Astrocyte (in vitro differentiated cells and primary cell): ENCODE results near the gene KCNH2. TPM values are rescaled to one million over a fixed set of nuclear protein-coding genes. Genes with fewer than 3 reads are reported as not detected.

ENCODE experiments used
- DNase-seq: peaks from one replicate; pipeline ENCODE4 v3.0.0-alpha.2; 2010; ENCODE audit warnings: low read depth
- FAIRE-seq: peaks from 2 replicates; lab custom pipeline; 2011; peaks lifted over from hg19 to GRCh38; lab: Jason Lieb, UNC
- H2AFZ ChIP-seq: 2 replicates; pipeline ENCODE4 v1.6.0; 2012; ENCODE audit warnings: low read depth, low read length, inconsistent platforms
- H3K27ac ChIP-seq: 2 replicates; pipeline ENCODE4 v1.5.1; 2011; ENCODE audit warnings: low read depth, low read length, inconsistent platforms
- H3K27me3 ChIP-seq: 2 replicates; pipeline ENCODE4 v1.6.0; 2011; ENCODE audit warnings: low read length, inconsistent platforms; ENCODE audit not compliant: insufficient read depth
- H3K36me3 ChIP-seq: 2 replicates; pipeline ENCODE4 v1.5.1; 2011; ENCODE audit warnings: low read length, inconsistent platforms; ENCODE audit not compliant: insufficient read depth
- H3K4me1 ChIP-seq: 2 replicates; pipeline ENCODE4 v1.5.1; 2011; ENCODE audit warnings: low read length, inconsistent platforms; ENCODE audit not compliant: insufficient read depth
- H3K4me2 ChIP-seq: 2 replicates; pipeline ENCODE4 v1.6.0; 2012; ENCODE audit warnings: low read length, inconsistent platforms
- H3K4me3 ChIP-seq: 2 replicates; pipeline ENCODE4 v1.5.1; 2011; ENCODE audit warnings: low read depth, mild to moderate bottlenecking, low read length, inconsistent platforms; ENCODE audit not compliant: insufficient read depth
- H3K79me2 ChIP-seq: 2 replicates; pipeline ENCODE4 v1.6.0; 2012; ENCODE audit warnings: mild to moderate bottlenecking, low read length, inconsistent platforms; ENCODE audit not compliant: insufficient read depth
- H3K9ac ChIP-seq: 2 replicates; pipeline ENCODE4 v1.6.0; 2012; ENCODE audit warnings: mild to moderate bottlenecking, low read length, inconsistent platforms
- H3K9me3 ChIP-seq: 2 replicates; pipeline ENCODE4 v1.5.1; 2012; ENCODE audit warnings: low read depth, mild to moderate bottlenecking, low read length, inconsistent platforms; ENCODE audit not compliant: insufficient read depth
- H4K20me1 ChIP-seq: 2 replicates; pipeline ENCODE4 v1.6.0; 2012; ENCODE audit warnings: low read length, inconsistent platforms; ENCODE audit not compliant: insufficient read depth
- H3K27ac Mint-ChIP-seq: one replicate; pipeline ENCODE4 v1.8.0; 2021; ENCODE audit warnings: mild to moderate bottlenecking, mixed read lengths; ENCODE audit not compliant: unreplicated experiment
- H3K27me3 Mint-ChIP-seq: one replicate; pipeline ENCODE4 v1.8.0; 2021; ENCODE audit warnings: low read depth, mixed read lengths; ENCODE audit not compliant: unreplicated experiment
- H3K36me3 Mint-ChIP-seq: one replicate; pipeline ENCODE4 v1.8.0; 2021; ENCODE audit warnings: low read depth, mixed read lengths; ENCODE audit not compliant: unreplicated experiment
- H3K4me1 Mint-ChIP-seq: one replicate; pipeline ENCODE4 v1.8.0; 2021; ENCODE audit warnings: low read depth, mixed read lengths; ENCODE audit not compliant: unreplicated experiment
- H3K4me3 Mint-ChIP-seq: one replicate; pipeline ENCODE4 v1.8.0; 2021; ENCODE audit warnings: mild to moderate bottlenecking, moderate library complexity, mixed read lengths; ENCODE audit not compliant: unreplicated experiment
- H3K9me3 Mint-ChIP-seq: one replicate; pipeline ENCODE4 v1.8.0; 2021; ENCODE audit warnings: mild to moderate bottlenecking, mixed read lengths; ENCODE audit not compliant: unreplicated experiment
- EZH2 ChIP-seq: IDR thresholded peaks from 2 replicates; pipeline ENCODE4 v1.6.1; 2012; ENCODE audit warnings: mild to moderate bottlenecking, low read length, inconsistent platforms; ENCODE audit not compliant: insufficient read depth
- total RNA-seq: library from RNA; stranded (reverse); gene quantifications from 2 replicates; pipeline ENCODE4 v1.2.1, GENCODE V29; 2021
- TF ChIP-seq, protein P1 (sequence below): IDR thresholded peaks from 2 replicates; pipeline ENCODE4 v1.5.1; 2011; ENCODE audit warnings: low read depth, mild to moderate bottlenecking, inconsistent platforms, low read length, moderate library complexity; ENCODE audit not compliant: insufficient read depth

The KCNH2 gene
- total RNA-seq, 1 donor from 2014 or later: 4.6 TPM

DNA sequence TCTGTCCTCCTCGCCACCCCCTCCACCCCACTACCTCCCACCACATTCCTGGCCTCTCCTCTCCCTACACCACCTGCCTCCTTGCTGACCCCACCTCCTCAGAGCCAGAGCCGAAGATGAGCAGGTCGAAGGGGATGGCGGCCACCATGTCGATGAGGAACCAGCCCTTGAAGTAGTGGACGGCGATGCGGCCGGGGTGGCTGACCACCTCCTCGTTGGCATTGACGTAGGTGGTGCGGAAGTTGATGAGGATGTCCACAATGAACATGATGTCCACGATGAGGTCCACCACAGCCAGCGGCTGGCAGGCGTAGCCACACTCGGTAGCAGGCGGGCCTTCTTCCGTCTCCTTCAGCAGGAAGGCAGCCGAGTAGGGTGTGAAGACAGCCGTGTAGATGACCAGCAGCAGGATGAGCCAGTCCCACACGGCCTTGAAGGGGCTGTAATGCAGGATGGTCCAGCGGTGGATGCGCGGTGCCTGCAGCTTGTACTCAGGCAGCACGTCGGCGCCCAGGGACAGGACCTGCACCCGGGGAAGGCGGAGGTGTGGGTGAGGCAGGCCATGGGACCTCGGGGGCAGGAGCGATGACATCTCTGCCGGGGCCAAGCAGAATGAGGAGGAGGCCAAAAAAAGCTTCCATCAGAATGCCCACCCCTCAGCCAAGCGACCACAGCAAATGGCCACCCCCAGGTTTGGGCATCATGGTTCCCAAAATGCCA is 25.6 kb downstream of the KCNH2 start:
- peaks cover 4% of the 10 kb centered on the region for H3K4me1 ChIP-seq
- H2AFZ ChIP-seq: no peak overlapping the region
- H3K79me2 ChIP-seq: no peaks in the 10 kb centered on the region
- H3K4me2 ChIP-seq: no peak overlapping the region
- no peaks in the 10 kb centered on the region for H4K20me1 ChIP-seq
- H3K4me3 ChIP-seq: no peak overlapping the region
- no peak for TF ChIP-seq EZH2
- TF ChIP-seq, protein P1, sequence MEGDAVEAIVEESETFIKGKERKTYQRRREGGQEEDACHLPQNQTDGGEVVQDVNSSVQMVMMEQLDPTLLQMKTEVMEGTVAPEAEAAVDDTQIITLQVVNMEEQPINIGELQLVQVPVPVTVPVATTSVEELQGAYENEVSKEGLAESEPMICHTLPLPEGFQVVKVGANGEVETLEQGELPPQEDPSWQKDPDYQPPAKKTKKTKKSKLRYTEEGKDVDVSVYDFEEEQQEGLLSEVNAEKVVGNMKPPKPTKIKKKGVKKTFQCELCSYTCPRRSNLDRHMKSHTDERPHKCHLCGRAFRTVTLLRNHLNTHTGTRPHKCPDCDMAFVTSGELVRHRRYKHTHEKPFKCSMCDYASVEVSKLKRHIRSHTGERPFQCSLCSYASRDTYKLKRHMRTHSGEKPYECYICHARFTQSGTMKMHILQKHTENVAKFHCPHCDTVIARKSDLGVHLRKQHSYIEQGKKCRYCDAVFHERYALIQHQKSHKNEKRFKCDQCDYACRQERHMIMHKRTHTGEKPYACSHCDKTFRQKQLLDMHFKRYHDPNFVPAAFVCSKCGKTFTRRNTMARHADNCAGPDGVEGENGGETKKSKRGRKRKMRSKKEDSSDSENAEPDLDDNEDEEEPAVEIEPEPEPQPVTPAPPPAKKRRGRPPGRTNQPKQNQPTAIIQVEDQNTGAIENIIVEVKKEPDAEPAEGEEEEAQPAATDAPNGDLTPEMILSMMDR: no peak
- FAIRE-seq: no peak
- Mint-ChIP-seq H3K4me3 (no peak overlapping the region), H3K27me3 (peaks cover 7% of the 10 kb centered on the region), H3K4me1 (peaks cover 16% of the 10 kb centered on the region), H3K36me3 (peaks cover 5% of the 10 kb centered on the region), H3K9me3 (no peaks in the 10 kb centered on the region), H3K27ac (no peak overlapping the region)
- H3K9ac ChIP-seq: no peak overlapping the region
- H3K9me3 ChIP-seq: no peaks in the 10 kb centered on the region
- no peak overlapping the region for H3K27ac ChIP-seq
- no peaks in the 10 kb centered on the region for H3K36me3 ChIP-seq
- H3K27me3 ChIP-seq: peaks cover 5% of the 10 kb centered on the region
- DNase-seq: no peak

DNA sequence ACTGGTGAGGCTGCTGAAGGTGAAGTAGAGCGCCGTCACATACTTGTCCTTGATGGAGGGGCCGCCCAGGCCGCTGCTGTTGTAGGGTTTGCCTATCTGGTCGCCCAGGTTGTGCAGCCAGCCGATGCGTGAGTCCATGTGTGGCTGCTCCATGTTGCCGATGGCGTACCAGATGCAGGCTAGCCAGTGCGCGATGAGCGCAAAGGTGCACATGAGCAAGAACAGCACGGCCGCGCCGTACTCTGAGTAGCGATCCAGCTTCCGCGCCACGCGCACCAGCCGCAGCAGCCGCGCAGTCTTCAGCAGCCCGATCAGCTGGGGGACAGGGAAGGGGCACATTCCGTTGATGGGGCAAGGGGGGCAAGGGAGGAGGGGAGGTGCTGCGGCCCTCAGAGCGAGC is 26.6 kb downstream of the KCNH2 start:
- Histone ChIP-seq H4K20me1 (no peaks in the 10 kb centered on the region), H3K27ac (no peak overlapping the region), H2AFZ (no peak overlapping the region), H3K79me2 (no peaks in the 10 kb centered on the region), H3K27me3 (peaks cover 5% of the 10 kb centered on the region), H3K9ac (no peak overlapping the region), H3K4me1 (peaks cover 4% of the 10 kb centered on the region), H3K36me3 (no peaks in the 10 kb centered on the region), H3K4me2 (no peak overlapping the region), H3K9me3 (no peaks in the 10 kb centered on the region), H3K4me3 (no peak overlapping the region)
- Mint-ChIP-seq H3K36me3 (peaks cover 3% of the 10 kb centered on the region), H3K27me3 (peaks cover 5% of the 10 kb centered on the region), H3K4me1 (peaks cover 16% of the 10 kb centered on the region), H3K9me3 (no peaks in the 10 kb centered on the region), H3K4me3 (no peak overlapping the region), H3K27ac (no peak overlapping the region)
- DNase-seq: no peak
- FAIRE-seq: no peak
- no peak for TF ChIP-seq EZH2
- TF ChIP-seq, protein P1: no peak

DNA sequence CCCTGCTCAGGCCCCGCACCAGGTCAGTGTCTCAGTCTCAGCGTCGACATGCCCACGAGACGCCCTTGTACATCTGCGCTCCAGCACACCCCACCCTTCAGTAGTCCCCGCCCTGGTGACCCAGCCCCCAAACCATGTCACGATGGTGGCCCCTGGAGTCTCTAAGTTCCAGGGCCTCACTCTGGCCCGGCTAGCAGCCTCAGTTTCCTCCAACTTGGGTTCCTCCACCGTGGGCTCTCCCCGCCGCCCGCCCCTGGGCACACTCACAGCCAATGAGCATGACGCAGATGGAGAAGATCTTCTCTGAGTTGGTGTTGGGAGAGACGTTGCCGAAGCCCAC is 27.0 kb downstream of the KCNH2 start:
- Histone ChIP-seq H3K4me3 (no peak overlapping the region), H3K9ac (no peak overlapping the region), H3K27me3 (peaks cover 4% of the 10 kb centered on the region), H3K36me3 (no peaks in the 10 kb centered on the region), H3K4me1 (peaks cover 4% of the 10 kb centered on the region), H4K20me1 (no peaks in the 10 kb centered on the region), H3K27ac (no peak overlapping the region), H3K9me3 (no peaks in the 10 kb centered on the region), H2AFZ (no peak overlapping the region), H3K79me2 (no peaks in the 10 kb centered on the region), H3K4me2 (no peak overlapping the region)
- no peaks in the 10 kb centered on the region for H3K9me3 Mint-ChIP-seq
- no peak for FAIRE-seq
- H3K36me3 Mint-ChIP-seq: peaks cover 3% of the 10 kb centered on the region
- DNase-seq: no peak
- peaks cover 16% of the 10 kb centered on the region for H3K4me1 Mint-ChIP-seq
- no peak overlapping the region for H3K4me3 Mint-ChIP-seq
- no peak overlapping the region for H3K27ac Mint-ChIP-seq
- peaks cover 5% of the 10 kb centered on the region for H3K27me3 Mint-ChIP-seq
- TF ChIP-seq EZH2: no peak
- TF ChIP-seq, protein P1: no peak
